Right lobe of liver (tissue), 4 donors: ENCODE data around the gene SYNPO2L.
"Not testable (repeated sequence)": the region's sequence is repeated elsewhere in the genome, so short reads cannot be mapped to it uniquely, and the experiment has no call there.

ENCODE experiments used
- CTCF ChIP-seq, 4 donors: fragments of 200-600 bp in 3 of 4; fragments of 450-650 bp in 1 of 4; IDR thresholded peaks; one replicate each; pipeline versions ENCODE4 v1.5.1 to v1.8.0; 2016 to 2022; ENCODE audit warnings: antibody characterized with exemption in 4 of 4, mild to moderate bottlenecking in 2 of 4
- POLR2A ChIP-seq: fragments of 450-650 bp; IDR thresholded peaks from one replicate; pipeline ENCODE4 v1.6.1; 2017; ENCODE audit warnings: antibody characterized with exemption, mild to moderate bottlenecking
- donor health status: DM: no; HTN: no; CAD: no.
- donor health status: DM: no; HTN: no; CAD: no.
- donor health status: DM: no; HTN: yes; CAD: no.

DNA sequence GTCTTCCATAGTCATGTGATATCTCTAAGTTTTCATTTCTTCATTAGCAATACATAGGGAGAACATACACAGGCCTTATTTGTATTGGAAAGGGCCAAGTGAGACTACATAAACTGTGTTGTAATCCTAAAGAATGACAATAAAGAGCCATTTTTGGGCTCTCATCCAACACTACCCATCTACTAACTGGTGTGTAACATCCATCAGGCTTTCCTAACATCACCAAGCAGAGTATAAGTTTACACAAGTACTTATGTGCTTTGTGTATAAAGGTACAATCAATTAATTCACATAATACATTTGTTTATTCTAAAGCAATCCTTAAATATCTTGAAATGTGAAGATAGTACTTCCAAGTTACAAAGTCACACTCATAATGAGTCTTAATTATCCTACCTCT lies 39.5 kb upstream of the SYNPO2L start:
- not testable (repeated sequence) for TF ChIP-seq CTCF (IDR thresholded peaks at IDR 0.05); POLR2A
